Activated CD8-positive, alpha-beta memory T cell treated with anti-CD3 and anti-CD28 coated beads for 48 hours (primary cell): ENCODE measurements around the gene HEMK1.

ENCODE experiments used
- DNase-seq, 3 experiments: peaks; one replicate each; pipeline ENCODE4 v3.0.0-alpha.2; 2020; ENCODE audit warnings: low read depth in 2 of 3, low spot score in 2 of 3

Gene HEMK1

GRCh38 chr3:50612234-50612882 lies 43.0 kb downstream of the HEMK1 start:
- no peak for DNase-seq

DNA sequence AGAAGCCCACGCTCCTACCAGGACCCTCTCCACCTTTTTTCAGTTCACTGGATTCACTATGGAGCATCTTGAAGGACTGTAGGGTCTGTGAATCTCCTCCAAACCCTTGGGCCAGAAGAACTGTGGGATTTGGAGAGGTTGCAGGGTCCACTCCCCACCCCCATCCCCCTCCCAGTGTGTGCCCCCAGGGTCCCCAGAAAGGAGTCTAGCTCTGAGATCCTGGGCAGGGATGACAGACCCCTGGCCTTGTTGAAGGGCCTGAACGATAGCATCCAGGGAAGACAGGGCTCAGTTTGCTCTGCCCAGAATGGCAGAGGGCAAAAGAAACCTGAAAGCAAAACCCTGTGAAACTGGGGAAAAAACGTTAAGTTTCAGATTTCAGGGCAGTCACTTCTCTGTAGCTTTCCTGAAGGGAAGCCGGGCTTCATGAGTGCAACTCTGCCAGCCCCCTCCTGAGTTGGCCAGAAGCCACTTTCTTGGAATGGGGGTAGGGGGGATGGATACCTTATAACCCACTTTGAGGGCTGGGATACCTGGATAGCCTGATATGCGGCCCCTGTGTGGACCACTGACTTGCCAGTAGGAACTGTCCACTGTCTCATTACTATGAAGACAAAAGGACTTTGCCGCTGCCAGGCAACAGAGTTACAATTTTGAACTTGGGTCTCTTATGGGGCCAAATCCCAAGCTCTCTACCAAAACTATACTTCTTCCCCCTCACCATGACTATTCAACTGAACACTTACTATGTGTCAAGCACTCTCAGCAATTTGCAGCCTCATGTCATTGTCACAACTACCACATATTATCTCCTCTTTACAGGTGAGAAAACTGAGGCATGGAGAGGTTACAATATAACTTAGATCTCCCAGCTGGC lies 43.9 kb downstream of the HEMK1 start:
- no peak for DNase-seq

DNA sequence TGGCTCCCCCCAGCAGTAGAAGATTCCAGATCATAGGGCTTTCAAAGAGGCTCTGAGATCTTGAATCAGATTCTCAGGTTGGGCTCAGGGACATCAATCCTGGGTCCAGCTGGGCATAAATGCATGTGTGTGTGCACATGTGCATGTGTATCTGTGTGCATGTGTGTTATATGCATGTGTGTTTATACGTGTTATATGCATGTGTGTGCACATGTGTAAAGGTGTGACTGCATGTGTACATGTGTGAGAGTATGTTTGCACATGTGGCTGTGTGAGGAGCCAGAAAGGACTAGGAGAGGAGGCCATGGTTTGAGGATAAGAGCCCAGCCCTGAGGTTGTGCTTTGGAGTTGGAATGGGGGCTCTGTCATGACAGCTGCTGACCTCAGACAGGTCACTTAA lies 45.9 kb downstream of the HEMK1 start:
- no peak for DNase-seq

DNA sequence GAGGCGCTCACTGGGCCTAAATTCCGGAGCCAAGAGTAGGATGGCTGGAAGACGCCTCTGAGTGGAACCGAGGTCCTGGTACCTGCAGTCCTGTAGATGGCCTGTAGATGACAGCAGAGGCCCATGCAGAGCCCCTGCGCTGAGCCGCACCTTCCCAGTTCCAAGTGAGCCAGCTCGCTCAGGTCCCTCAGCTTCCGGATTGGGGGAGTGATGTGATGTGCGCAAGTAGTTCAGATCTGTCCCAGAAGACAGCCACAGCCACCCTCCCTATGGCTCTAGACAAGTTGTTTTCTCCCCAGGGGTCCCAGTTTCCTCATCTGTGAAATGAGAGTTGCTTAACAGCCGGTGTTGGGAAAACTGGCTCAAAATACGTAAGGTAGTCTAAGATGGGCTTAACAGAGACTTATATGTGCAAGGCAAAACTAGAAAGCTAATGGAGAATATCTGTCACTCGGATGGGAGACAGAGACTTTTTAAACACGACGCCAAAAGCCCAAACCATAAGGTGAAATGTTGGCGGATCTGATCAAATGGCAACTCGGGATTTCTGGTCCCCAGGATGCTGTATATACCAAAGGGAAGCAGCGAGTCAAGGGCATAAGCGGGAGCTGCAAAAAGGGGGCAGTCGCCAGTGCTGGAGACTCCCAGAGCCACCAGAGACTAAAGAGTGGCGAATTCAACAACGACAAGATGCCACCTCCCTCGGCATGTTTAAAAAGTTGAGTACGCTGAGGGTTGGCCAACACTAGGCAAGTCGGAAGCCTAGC lies 46.9 kb downstream of the HEMK1 start:
- peak in 1 of 3 experiments; percentile 69 for DNase-seq

DNA sequence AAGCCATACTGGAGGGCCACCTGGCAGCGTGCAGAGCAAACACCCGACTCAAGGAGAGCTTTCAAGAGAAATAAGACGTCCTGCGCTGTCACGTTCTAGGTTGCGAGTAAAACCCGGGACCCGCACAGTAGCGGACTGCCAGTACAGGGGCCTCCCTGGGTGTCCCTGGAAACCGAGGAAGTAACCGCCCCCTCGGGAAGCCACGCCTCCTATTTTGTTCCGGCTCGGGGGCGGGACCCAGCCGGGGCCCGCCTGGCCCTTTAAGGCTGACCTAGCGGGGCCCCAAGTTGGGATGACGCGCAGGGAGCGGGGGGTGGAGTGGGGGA lies 47.4 kb downstream of the HEMK1 start:
- peak in 2 of 3 experiments; percentile 93 to 94 for DNase-seq

DNA sequence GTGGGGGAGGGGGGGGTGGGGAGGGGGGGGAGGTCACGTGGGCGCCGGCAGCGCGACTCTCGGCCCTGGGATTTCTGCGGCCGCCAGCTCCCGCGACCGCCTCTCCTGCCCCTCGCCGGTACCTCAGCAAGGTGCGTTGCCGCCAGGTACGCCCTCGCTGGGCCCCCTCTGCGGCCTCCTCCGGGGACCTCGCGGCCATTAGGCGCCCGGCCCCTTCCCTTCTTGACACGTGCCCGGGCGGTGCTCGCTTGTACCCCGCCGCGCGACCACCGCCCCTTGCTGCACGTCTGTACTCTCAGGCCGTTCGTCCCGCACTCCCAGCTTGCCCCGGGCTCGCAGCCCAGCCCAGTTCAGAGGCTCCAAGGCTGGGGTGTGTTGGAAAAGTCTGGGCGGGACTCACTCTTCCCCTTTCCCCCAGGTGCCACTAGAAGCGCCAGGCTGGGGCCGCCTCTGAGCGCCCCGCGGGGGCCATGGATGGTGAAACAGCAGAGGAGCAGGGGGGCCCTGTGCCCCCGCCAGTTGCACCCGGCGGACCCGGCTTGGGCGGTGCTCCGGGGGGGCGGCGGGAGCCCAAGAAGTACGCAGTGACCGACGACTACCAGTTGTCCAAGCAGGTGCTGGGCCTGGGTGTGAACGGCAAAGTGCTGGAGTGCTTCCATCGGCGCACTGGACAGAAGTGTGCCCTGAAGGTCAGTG lies 47.9 kb downstream of the HEMK1 start, which contains the start of gene MAPKAPK3:
MAPKAPK3 (plus strand) TSS at position 56 of the 696 bp plus-strand sequence; CDS start at position 471, 415 bp downstream.
- no peak for DNase-seq

DNA sequence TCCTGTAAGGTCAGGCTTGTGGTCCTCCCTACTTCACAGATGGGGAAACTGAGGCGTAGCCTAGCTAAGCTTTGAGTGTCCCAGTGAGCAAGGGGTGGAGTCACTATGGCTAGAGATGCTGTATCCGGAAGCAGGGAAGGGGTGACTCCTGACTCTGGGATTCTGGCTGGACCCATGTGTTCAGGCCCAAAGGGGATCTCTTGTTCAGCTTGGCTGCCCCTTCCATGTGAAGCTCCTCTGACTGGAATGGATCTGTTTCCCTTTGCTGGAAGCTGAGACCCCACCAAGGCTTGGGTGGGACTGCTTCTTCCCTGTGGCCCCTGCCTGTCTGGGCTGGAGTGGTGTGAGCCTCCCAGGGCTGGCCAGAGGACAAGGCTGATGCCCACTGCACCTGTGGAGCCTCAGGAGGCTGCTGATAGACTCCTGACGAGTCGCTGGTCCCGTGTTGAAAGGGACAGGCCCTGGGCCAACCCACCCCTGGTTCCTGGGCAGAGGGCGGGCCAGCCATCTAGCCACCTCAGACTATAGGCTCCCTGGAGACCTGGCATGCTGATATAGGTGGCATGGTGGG lies 48.7 kb downstream of the HEMK1 start:
- DNase-seq, result no peak

DNA sequence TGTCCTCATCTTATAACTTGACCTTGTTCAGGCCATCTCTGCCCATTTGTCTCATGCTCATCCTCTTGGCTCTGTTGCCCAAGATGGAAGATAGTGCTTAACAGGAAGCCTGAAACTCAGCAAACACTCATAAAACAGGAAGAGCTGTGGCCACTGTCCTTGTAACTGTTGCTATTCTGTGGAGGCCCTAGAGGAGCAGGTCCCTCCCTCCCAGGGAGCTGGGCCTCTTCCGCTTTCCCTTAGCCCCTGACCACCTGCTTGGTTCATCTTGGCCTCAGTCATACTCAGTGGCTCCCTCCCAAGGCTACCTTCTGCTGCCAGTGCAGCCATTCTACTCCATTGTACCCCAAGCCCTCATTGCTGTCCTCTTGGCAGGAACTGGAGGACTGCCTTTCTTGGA lies 51.1 kb downstream of the HEMK1 start:
- no peak for DNase-seq

- no peak for DNase-seq
Measured at GRCh38 chr3:50620820-50621219, 51.5 kb downstream of the HEMK1 start.

GRCh38 chr3:50622881-50623280 lies 53.6 kb downstream of the HEMK1 start:
- DNase-seq, result no peak

DNA sequence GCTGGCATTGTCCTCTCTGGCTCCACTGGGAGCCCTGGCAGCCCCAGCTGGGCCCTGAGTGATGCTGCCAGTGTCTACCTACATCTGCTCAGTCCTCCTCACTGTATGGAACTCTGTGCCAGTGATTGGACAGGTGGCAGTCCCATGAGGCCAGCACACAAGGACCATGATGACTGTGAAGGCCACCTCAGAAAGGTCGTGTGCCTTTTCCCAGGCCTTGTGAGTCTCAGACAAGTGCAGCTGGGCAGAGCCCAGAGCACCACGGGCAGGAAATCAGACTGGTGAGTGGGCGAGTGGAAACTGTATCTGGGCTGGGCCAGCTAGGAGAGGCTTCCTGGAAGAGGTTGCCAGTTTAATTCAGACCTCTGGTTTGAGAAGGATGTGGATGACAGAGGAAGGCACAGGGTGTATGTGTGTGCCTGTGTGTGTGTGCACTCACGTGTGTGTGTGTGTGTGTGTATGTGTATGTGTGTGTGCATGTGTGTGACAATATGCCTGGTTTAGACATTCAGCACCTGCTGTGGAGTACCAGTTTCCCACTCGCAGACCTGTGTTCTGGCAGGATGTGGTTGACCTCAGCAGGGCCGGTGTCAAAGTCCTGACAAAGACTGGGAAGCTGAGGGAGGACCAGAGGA lies 54.6 kb downstream of the HEMK1 start:
- DNase-seq, result peak; percentile 35 to 47 (median 39)

DNA sequence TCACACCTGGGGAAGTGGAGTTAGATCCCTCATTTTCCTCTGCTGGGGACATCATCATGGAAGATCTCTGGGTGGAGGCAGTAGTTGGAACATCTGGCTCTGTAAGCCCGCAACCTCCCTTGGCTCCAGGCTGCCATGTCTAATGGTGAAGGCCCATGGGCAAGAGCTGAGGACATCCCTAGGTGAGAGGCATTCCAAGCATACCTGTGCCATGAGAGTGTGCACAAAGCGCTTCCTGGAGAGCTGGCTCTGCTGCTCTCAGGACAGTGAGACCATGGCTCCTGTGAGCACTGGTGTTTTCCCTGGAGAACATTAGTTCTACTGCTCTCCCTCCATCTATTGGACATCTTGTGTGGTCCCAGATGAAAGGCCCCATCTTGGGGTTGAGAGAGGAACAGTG lies 55.3 kb downstream of the HEMK1 start:
- no peak for DNase-seq

- no peak for DNase-seq
Measured at GRCh38 chr3:50625231-50626182, 56.2 kb downstream of the HEMK1 start.

GRCh38 chr3:50626401-50626800 lies 57.1 kb downstream of the HEMK1 start:
- no peak for DNase-seq

DNA sequence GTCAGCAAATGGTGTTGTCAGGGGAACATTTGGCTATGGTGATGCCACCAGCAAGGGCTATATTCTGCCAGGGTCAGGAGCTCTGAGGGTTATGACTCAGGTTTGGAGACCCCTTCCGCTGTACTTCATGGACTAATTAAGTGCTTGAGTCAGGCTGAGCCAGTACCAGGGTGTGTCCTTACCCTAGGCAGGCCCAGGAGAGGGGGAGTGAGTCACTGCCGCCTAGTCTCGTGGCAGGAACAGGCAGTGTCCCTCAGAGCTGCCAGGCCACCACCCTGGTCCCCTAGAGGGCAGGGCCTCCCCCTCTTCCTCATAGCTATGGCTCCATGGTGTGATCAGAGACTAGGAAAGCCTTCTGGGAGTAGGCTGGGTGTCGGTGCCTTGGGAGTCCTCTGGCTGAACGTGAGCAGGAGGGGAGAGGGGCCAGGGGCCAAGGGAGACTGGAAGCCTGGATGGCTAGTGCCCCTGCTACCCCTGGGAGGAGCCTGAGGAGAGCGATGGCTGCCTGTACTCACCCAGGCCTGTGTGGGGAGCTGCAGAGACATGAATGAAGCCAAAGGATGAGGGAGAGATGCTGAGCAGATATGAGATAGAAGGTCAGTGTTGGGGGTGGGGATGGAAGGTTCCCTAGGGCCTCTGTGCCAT lies 58.2 kb downstream of the HEMK1 start:
- DNase-seq, result no peak

DNA sequence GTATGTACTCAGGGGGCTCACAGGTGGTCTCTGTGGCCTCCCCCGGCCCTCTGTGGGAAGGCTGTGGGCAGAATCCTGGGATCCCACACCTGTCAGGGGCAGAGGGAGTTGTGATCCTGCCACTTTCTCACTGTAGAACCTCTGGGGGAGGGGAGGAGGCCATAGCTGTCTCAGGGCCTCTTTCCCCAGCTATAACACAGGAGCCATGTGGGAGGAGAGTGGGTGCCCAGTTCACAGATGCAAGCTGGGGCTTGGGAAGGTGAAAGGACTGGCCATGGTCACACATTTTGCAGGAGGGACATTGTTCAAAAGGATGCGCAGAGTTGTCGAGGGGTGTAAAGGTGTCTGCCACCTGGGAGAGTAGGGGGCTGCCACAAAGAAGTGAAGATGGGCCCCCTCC lies 59.3 kb downstream of the HEMK1 start:
- no peak for DNase-seq

GRCh38 chr3:50630394-50630793 lies 61.1 kb downstream of the HEMK1 start:
- DNase-seq, result no peak

- no peak for DNase-seq
Measured at GRCh38 chr3:50630877-50631276, 61.6 kb downstream of the HEMK1 start.

GRCh38 chr3:50632450-50632849 lies 63.1 kb downstream of the HEMK1 start:
- DNase-seq, result no peak
